GM23338 (cell line): ENCODE results near the gene COX17. TPM values are rescaled to one million over a fixed set of nuclear protein-coding genes. Genes with fewer than 3 reads are reported as not detected.

ENCODE experiments used
- ATAC-seq: fragments of 200-7000 bp; cut with Tn5 transposase; 3 replicates; pipeline ENCODE4 v1.9.1; 2020
- DNase-seq: peaks from one replicate; pipeline ENCODE4 v3.0.0-alpha.2; 2015; ENCODE audit warnings: low spot score
- H2AFZ ChIP-seq: fragments of 200-600 bp; sonication (generic); 2 replicates; pipeline ENCODE4 v1.8.0; 2016; ENCODE audit warnings: antibody characterized with exemption, mild to moderate bottlenecking, moderate library complexity
- H3F3A ChIP-seq: fragments of 200-600 bp; sonication (generic); replicated peaks from 2 replicates; pipeline ENCODE4 v1.8.0; 2017; ENCODE audit warnings: antibody characterized with exemption, mixed run types, low read depth
- H3K27ac ChIP-seq: fragments of 200-600 bp; sonication (generic); 2 replicates; pipeline ENCODE4 v1.6.1; 2016; ENCODE audit warnings: low read depth
- H3K27me3 ChIP-seq: fragments of 200-600 bp; sonication (generic); 2 replicates; pipeline ENCODE4 v1.8.0; 2016; ENCODE audit warnings: mild to moderate bottlenecking, mixed run types, moderate library complexity; ENCODE audit not compliant: insufficient read depth
- H3K36me3 ChIP-seq: fragments of 200-600 bp; sonication (generic); 2 replicates; pipeline ENCODE4 v1.8.0; 2016; ENCODE audit warnings: mild to moderate bottlenecking; ENCODE audit not compliant: insufficient read depth
- H3K4me1 ChIP-seq: fragments of 200-600 bp; sonication (generic); 2 replicates; pipeline ENCODE4 v1.8.0; 2016; ENCODE audit warnings: mild to moderate bottlenecking, moderate library complexity; ENCODE audit not compliant: insufficient read depth
- H3K4me2 ChIP-seq: fragments of 200-600 bp; sonication (generic); 2 replicates; pipeline ENCODE4 v1.7.1; 2017; ENCODE audit warnings: mixed run types
- H3K4me3 ChIP-seq: fragments of 200-600 bp; sonication (generic); 2 replicates; pipeline ENCODE4 v1.6.1; 2016; ENCODE audit warnings: mixed run types
- H3K79me2 ChIP-seq: fragments of 200-600 bp; sonication (generic); replicated peaks from 2 replicates; pipeline ENCODE4 v1.8.0; 2017; ENCODE audit warnings: mild to moderate bottlenecking; ENCODE audit not compliant: insufficient read depth
- H3K9me2 ChIP-seq: fragments of 200-600 bp; sonication (generic); 2 replicates; pipeline ENCODE4 v1.8.0; 2017; ENCODE audit not compliant: insufficient read depth
- H4K20me1 ChIP-seq: fragments of 200-600 bp; sonication (generic); replicated peaks from 2 replicates; pipeline ENCODE4 v1.8.0; 2017; ENCODE audit warnings: mild to moderate bottlenecking; ENCODE audit not compliant: insufficient read depth
- H3K27ac Mint-ChIP-seq: 2 replicates; pipeline ENCODE4 v1.8.0; 2020; ENCODE audit warnings: inconsistent platforms, mild to moderate bottlenecking, moderate library complexity, mixed read lengths
- H3K27me3 Mint-ChIP-seq: 3 replicates; pipeline ENCODE4 v1.8.0; 2022; ENCODE audit warnings: low read depth, mild to moderate bottlenecking, moderate library complexity, mixed read lengths, inconsistent platforms; ENCODE audit not compliant: insufficient read depth, poor library complexity
- H3K36me3 Mint-ChIP-seq: 3 replicates; pipeline ENCODE4 v1.8.0; 2021; ENCODE audit warnings: low read depth, mild to moderate bottlenecking, inconsistent platforms, moderate library complexity, mixed read lengths
- H3K4me1 Mint-ChIP-seq: 3 replicates; pipeline ENCODE4 v1.8.0; 2020; ENCODE audit warnings: mild to moderate bottlenecking, inconsistent platforms, mixed read lengths
- H3K4me3 Mint-ChIP-seq: 3 replicates; pipeline ENCODE4 v1.8.0; 2021; ENCODE audit warnings: moderate library complexity, mild to moderate bottlenecking, inconsistent platforms, mixed read lengths
- H3K9me3 Mint-ChIP-seq: 3 replicates; pipeline ENCODE4 v1.8.0; 2020; ENCODE audit warnings: moderate library complexity, mild to moderate bottlenecking, inconsistent platforms, mixed read lengths
- CREB1 ChIP-seq: fragments of 250-450 bp; sonication (Bioruptor Pico); IDR thresholded peaks from 2 replicates; pipeline ENCODE4 v1.5.0; 2020; ENCODE audit warnings: low read depth, mild to moderate bottlenecking, moderate library complexity
- CTCF ChIP-seq, 2 experiments: fragments of 200-600 bp in 1 of 2; sonication (generic) in 1 of 2; conservative IDR thresholded peaks; 2 replicates each; pipeline versions ENCODE4 v1.5.1 to v1.6.1; 2016 to 2017; ENCODE audit warnings: antibody characterized with exemption in 2 of 2, low read depth in 2 of 2, mild to moderate bottlenecking in 2 of 2, moderate library complexity in 1 of 2
- ETS1 ChIP-seq: IDR thresholded peaks from 2 replicates; pipeline ENCODE4 v1.6.1; 2016; ENCODE audit warnings: antibody characterized with exemption
- EZH2 ChIP-seq: fragments of 200-600 bp; sonication (generic); IDR thresholded peaks from one replicate; pipeline ENCODE4 v1.8.0; 2017; ENCODE audit warnings: antibody characterized with exemption, mild to moderate bottlenecking, low read depth; ENCODE audit not compliant: unreplicated experiment
- EZH2phosphoT487 ChIP-seq: fragments of 200-600 bp; sonication (generic); IDR thresholded peaks from one replicate; pipeline ENCODE4 v1.8.1; 2018; ENCODE audit warnings: antibody characterized with exemption; ENCODE audit not compliant: unreplicated experiment
- JUNB ChIP-seq: IDR thresholded peaks from one replicate; pipeline ENCODE4 v1.6.1; 2016; ENCODE audit warnings: antibody characterized with exemption; ENCODE audit not compliant: unreplicated experiment
- NANOG ChIP-seq: IDR thresholded peaks from 2 replicates; pipeline ENCODE4 v1.6.1; 2016; ENCODE audit warnings: antibody characterized with exemption, borderline replicate concordance
- POLR2AphosphoS5 ChIP-seq: IDR thresholded peaks from 2 replicates; pipeline ENCODE4 v1.6.1; 2016; ENCODE audit warnings: antibody characterized with exemption, low read depth
- REST ChIP-seq: IDR thresholded peaks from one replicate; pipeline ENCODE4 v1.6.1; 2018; ENCODE audit warnings: antibody characterized with exemption; ENCODE audit not compliant: unreplicated experiment
- STAT1 ChIP-seq: IDR thresholded peaks from one replicate; pipeline ENCODE4 v1.6.1; 2016; ENCODE audit warnings: antibody characterized with exemption; ENCODE audit not compliant: unreplicated experiment
- ZNF114 ChIP-seq: fragments of 250-450 bp; sonication (Bioruptor Pico); IDR thresholded peaks from 2 replicates; pipeline ENCODE4 v1.5.0; 2020; ENCODE audit warnings: mild to moderate bottlenecking, moderate library complexity
- ZNF331 ChIP-seq: fragments of 250-450 bp; sonication (Bioruptor Pico); IDR thresholded peaks from 2 replicates; pipeline ENCODE4 v1.5.0; 2020; ENCODE audit warnings: low read depth, mild to moderate bottlenecking, moderate library complexity
- ZNF462 ChIP-seq: fragments of 250-450 bp; sonication (Bioruptor Pico); IDR thresholded peaks from 2 replicates; pipeline ENCODE4 v1.5.0; 2020; ENCODE audit warnings: mild to moderate bottlenecking, moderate library complexity
- polyA plus RNA-seq: library from polyadenylated mRNA; unstranded; fragments of >200 nt; fragmentation: Nextera tagmentation; extraction: Ambion mirVana; gene quantifications from 2 replicates; pipeline ENCODE4 v1.2.1, GENCODE V29; 2016
- total RNA-seq: library from RNA; depleted of rRNA; stranded (reverse); fragments of >200 nt; shearing (Covaris generic); gene quantifications from 2 replicates; pipeline ENCODE4 v1.2.3, GENCODE V29; 2014

The COX17 gene
- total and polyA plus RNA-seq, 2 experiments from 2014 or later, result 24.0 to 324 TPM

- Mint-ChIP-seq H3K27ac (no peak overlapping the region), H3K9me3 (no peaks in the 10 kb centered on the region), H3K4me1 (peaks cover 24% of the 10 kb centered on the region), H3K4me3 (no peak overlapping the region), H3K36me3 (no peaks in the 10 kb centered on the region), H3K27me3 (peaks cover 3% of the 10 kb centered on the region)
- no peaks in the 10 kb centered on the region for H3K36me3 ChIP-seq
- H3K79me2 ChIP-seq, result no peaks in the 10 kb centered on the region
- no peak for TF ChIP-seq EZH2phosphoT487
- no peak for TF ChIP-seq ZNF331 (CRISPR knock-in tag)
- TF ChIP-seq ZNF462 (CRISPR knock-in tag), result no peak
- TF ChIP-seq REST, result no peak
- TF ChIP-seq ETS1, result no peak
- TF ChIP-seq POLR2AphosphoS5, result no peak
- TF ChIP-seq CTCF (conservative IDR thresholded peaks at IDR 0.05; ENCODE audit: low read depth in 2 of 2), result no peak
- no peak for TF ChIP-seq STAT1
- TF ChIP-seq JUNB, result no peak
- TF ChIP-seq ZNF114 (CRISPR knock-in tag), result no peak
- no peak for TF ChIP-seq EZH2
- TF ChIP-seq NANOG, result no peak
- no peak for TF ChIP-seq CREB1 (CRISPR knock-in tag)
- no peaks in the 10 kb centered on the region for H4K20me1 ChIP-seq
- no peak overlapping the region for H3K27ac ChIP-seq
- no peak for DNase-seq
- H2AFZ ChIP-seq, result no peak overlapping the region
- H3K27me3 ChIP-seq, result no peaks in the 10 kb centered on the region
- no peak overlapping the region for H3K4me2 ChIP-seq
- peaks cover 21% of the 10 kb centered on the region for H3K4me1 ChIP-seq
- H3K9me2 ChIP-seq, result peaks cover 6% of the 10 kb centered on the region; the same call in 1 of the 2 replicates
- H3F3A ChIP-seq, result no peaks in the 10 kb centered on the region
- ATAC-seq, result no peak
- no peak overlapping the region for H3K4me3 ChIP-seq
These were observed 27.4 kb downstream of the COX17 start for GRCh38 chr3:119649761-119650160.
